GM11168 (cell line): ENCODE data around the gene C22orf42.
"Not testable (repeated sequence)": the region's sequence is repeated elsewhere in the genome, so short reads cannot be mapped to it uniquely, and the experiment has no call there.

Source experiments
- in situ Hi-C: fragments of 300-500 bp; cut with MboI; formaldehyde crosslinking; loops from one replicate; pipeline ENCODE4 v1.12.0; 2022; ENCODE audit warnings: low sequenced_read_pairs; ENCODE audit not compliant: unreplicated experiment

The C22orf42 gene

DNA sequence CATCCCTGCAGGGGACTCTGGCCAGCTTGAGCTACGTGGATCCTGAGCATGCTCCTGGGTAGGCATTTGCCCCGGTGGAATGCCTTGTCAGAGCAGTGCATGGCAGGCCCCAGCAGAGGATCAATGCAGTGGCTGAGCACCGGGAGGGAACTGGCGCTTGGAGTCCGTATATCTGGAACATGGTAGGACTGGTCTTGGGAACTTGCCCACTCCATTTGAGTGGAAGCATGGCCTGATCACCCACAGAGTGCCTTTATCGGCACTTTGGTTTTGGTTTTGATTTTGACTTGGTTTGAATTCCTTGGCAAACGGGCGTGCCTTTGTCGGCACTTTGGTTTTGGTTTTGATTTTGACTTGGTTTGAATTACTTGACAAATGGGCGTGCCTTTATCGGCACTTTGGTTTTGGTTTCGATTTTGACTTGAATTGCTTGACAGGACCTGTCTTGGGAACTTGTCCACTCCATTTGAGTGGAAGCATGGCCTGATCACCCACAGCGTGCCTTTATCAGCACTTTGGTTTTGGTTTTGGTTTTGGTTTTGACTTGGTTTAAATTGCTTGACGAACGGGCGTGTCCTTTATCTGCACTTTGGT is 21.3 kb downstream of the C22orf42 start:
- in situ Hi-C loops = not testable (repeated sequence)

DNA sequence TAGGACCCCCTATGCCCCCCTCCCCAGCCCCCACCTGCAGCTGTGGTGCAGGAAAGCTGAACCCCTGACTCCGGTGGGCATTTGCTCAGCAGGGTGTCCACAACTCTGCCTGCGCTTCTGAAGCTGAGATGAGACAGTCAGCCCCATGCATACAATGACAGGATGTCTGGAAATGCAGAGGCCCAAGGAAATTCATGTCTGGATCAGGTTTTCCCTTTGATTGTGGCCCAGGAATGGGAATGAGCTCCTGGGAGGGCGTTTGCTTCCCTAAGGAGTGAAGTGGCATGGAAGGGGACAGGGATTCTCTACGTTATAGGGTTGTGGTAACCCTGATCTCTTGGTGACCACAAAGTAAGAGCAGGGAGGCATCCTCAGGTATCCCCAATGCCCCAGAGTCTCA is 22.2 kb downstream of the C22orf42 start:
- in situ Hi-C loops = not testable (repeated sequence)

DNA sequence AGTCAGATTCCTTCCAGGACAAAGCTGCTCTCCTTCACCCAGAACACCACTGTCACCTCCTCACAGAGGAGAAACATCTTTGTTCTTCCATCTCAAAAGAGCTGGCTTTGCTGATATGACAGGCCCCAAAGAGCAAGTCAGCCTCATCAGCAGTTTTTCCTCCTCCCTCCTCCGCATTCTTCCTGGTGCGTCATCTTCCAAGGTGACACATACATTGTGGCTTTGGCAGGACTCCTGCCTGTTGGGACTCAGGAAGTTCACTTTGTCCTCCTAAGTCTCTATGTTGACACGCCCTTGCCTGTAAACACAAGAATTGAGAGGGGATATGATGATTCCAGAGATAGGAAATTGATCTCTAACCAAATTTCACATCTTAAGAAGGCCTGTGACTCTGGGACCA is 23.1 kb downstream of the C22orf42 start:
- in situ Hi-C loops = not testable (repeated sequence)

DNA sequence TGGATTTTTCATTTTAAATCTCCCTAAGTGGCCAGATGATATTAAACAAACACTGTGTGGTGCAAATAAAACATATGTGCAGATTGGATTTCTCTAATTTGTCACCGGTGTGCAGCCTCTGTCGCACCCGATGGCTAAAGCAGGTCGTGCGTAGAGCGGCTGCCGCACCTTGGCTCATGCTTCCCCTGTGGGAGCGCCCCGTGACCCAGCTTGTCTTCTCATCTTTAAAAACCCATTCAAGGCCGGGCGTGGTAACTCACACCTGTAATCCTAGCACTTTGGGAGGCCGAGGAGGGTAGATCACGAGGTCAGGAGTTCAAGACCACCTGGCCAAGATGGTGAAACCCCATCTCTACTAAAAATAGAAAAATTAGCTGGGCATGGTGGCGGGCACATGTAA is 24.3 kb downstream of the C22orf42 start:
- in situ Hi-C loops = not testable (repeated sequence)

DNA sequence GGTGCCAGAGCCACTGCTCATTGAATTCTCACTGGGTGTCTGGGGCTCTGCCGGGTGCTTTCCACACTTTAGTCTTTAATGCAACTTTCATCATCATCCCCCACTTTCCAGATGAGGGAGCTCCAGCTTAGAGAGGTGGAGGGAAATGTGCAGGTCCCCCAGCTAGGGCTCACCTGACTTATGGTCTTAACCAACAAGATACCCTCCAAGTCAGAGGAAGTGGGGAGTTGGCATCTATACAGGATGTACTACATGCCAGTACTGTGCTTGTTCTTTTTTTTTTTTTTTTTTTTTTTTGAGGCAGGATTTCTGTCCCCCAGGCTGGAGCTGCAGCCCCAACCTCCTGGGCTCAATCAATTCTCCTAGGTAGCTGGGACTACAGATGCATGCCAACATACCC is 26.3 kb downstream of the C22orf42 start:
- in situ Hi-C loops = no loop called here

DNA sequence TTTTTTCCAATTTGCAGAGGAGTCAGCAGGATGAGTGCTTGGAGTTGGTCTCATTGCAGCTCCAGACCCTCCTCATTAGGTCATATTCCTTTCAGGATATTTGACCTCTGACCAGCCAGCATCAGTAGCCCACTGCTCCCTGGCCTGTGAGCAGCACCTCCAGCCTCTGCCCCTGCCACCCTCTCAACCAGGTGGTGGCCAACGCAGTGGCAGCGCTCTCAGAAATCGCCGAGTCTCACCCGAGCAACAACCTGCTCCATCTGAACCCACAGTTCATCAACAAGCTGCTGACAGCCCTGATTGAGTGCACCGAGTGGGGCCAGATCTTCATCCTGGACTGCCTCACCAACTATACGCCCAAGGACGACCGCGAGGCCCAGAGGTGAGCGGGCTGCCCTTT is 27.0 kb downstream of the C22orf42 start:
- in situ Hi-C loops = no loop called here

DNA sequence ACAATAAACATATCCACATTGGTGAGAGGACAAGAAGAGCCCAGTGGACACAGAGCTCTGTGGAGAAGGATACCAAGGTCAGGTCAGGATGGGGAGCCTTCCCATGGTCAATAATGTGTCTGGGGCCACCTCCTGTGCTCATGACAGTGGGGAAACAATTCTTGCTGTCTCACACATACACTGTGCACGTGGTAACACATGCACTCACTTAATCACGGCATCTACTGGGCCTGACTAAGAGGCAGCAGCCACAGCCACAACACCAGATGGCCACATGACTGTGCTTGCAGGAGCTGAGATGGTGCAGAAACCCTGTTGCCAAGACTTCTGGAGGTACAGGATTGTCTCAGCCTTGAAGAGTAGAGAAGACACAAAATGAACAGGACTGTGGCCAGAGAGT is 28.6 kb downstream of the C22orf42 start:
- in situ Hi-C loops = no loop called here

- in situ Hi-C loops = no loop called here
Measured at GRCh38 chr22:32127904-32128303, 31.2 kb downstream of the C22orf42 start.

DNA sequence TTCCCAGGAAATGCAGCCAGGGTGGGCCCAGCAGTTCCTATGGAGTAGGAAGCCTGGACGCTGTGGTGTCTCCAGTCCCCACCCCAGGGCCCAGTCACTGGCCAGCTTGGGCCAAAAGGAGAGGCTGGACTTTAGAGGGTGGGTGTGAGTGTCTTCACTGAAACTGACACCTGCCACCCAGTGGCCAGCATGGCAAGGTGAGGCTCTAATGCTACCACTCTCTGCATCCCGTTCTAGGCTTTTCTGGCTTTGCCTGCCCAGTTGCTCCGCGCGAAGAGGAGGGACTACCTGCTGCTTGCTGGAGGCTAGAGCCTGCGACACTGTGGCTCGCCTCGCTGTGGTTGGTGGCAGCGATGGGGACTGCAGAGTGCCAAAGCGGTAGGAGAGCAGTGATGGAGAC is 35.4 kb downstream of the C22orf42 start:
- in situ Hi-C loops = no loop called here

- in situ Hi-C loops = no loop called here
Measured at GRCh38 chr22:32122899-32123298, 36.2 kb downstream of the C22orf42 start.

DNA sequence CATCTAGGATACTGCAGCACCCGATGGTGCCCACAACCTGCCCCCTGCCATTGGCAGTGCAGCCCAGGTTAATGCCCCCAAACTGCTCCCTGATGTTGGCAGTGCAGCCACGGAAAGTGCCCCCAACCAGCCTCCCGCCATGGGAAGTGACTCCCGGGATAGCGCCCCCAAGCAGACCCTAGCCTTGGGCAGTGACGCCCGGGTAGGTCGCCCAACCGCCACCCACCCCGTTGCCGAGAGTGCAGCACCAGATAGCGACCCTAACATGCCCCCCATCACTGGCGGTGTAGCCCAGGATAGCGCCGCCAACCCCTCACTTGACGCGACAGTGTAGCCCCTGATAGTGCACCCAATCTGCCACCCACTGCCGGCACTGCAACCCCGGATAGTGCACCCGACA is 38.5 kb downstream of the C22orf42 start:
- in situ Hi-C loops = no loop called here

- in situ Hi-C loops = no loop called here
Measured at GRCh38 chr22:32119568-32120235, 39.4 kb downstream of the C22orf42 start.

DNA sequence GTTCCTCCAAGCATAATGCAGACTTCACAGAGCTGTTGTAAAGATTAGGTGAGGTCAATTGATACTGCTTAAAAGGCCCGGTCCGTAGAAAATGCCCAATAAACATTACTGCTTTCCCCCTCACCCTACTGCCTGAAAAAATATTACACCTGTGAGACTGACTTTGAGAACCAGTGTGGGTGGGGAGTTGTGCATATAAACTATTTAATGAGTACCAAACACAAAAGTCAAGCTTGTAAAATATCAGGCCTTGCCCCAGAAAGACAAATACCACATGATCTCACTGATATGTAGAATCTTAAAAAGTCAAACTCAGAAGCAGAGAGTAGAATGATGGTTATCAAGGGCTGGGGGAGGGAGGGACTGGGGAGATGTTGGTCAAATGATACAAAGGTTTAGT is 46.7 kb downstream of the C22orf42 start:
- in situ Hi-C loops = no loop called here

GRCh38 chr22:32106930-32107329 is 52.2 kb downstream of the C22orf42 start:
- in situ Hi-C loops = no loop called here

DNA sequence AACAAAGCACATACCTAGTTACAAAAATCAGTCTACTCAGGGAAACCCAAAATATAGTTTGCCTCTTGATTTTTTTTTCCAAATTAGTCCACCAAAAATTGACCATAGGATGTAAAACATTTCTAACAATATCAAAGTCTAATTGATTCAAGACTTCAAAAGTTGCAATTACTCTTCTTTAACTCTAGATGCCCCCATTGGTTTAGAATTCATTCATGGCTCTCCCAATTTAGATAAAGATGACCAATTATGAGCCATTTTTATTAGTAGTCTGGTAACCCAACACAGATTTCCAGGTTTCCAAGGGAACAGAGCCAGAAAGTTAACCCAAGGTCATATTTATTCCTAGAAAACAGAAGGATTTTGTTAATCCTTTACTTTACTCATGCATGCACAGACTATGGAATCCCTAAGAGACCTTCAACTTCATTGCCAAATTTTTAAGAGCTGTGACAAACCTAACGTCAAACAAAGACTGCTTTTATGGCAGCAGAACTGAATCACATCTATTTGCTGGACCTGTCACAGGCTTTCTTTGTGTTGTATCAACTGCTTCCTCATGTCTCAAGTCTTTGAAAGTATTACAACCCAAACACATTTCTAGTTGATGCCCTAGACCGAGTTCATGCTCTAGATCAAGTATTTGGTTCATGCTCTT is 55.3 kb downstream of the C22orf42 start:
- in situ Hi-C loops = no loop called here

DNA sequence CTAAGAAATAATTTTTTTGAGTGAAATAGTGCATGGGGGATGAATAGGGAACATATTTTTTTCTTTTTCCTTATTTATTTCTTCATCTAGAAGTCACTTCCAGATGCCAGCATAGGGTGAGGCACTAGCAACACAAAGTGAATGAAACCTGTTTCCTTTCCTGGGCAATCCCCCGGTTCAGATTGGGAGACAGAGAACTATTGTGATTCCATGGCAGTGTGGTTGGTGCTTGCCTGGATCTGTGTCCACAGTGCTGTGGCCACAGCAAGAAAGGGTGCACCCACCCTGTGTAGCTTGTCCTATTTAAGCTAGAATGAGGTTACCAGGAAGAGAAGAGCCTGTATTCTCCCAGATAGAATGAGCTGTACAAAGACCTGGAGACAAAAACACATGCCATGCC is 58.4 kb downstream of the C22orf42 start:
- in situ Hi-C loops = no loop called here
